ENCODE results near the gene UNC5B.
A peak's percentile ranks its signal among the peaks of the same experiment; 100 is the strongest.
"Not testable (repeated sequence)": the region's sequence is repeated elsewhere in the genome, so short reads cannot be mapped to it uniquely, and the experiment has no call there.

The UNC5B gene

DNA sequence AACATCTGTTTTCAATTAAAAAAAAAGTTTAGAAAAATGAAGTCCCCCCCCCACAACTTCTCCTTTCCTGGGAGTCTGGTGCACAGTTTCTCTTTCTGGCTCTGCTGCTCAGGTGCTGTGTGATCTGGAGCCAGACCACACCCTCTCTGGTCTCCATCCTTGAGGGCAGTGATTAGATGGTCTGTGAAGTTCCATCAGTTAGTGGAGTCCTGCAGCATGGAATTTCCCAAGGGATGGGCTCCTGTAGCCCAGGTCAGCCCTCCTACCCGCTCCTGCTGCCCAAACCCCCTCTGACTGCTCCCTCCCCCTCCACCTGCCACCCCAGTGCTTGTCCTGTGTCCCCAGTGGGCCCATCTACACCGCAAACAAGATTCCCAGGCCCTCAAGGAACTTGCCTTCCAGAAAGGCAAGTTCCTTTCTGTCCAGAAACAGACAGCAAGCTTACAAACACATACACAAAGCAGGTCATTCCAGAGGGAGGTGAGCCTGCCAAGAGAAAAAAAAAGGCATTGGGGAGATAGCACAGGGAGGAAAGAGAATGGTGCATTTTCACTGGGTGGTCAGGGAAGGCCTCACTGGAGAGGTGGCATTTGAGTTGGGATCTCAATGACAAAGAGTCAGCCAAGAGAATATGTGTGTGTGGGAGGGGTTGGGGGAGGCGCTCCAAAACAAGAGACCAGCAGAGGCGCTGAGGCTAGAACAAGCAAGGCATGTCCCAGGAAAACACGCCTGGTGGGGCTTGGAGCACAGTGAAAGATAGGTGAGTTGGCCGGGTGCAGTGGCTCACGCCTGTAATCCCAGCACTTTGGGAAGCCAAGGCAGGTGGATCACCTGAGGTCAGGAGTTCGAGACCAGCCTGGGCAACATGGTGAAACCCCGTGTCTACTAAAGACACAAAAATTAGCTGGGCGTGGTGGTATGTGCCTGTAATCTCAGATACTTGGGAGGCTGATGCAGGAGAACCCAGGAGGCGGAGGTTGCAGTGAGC lies 57.2 kb downstream of the UNC5B start:
- DNase-seq, result no peak

DNA sequence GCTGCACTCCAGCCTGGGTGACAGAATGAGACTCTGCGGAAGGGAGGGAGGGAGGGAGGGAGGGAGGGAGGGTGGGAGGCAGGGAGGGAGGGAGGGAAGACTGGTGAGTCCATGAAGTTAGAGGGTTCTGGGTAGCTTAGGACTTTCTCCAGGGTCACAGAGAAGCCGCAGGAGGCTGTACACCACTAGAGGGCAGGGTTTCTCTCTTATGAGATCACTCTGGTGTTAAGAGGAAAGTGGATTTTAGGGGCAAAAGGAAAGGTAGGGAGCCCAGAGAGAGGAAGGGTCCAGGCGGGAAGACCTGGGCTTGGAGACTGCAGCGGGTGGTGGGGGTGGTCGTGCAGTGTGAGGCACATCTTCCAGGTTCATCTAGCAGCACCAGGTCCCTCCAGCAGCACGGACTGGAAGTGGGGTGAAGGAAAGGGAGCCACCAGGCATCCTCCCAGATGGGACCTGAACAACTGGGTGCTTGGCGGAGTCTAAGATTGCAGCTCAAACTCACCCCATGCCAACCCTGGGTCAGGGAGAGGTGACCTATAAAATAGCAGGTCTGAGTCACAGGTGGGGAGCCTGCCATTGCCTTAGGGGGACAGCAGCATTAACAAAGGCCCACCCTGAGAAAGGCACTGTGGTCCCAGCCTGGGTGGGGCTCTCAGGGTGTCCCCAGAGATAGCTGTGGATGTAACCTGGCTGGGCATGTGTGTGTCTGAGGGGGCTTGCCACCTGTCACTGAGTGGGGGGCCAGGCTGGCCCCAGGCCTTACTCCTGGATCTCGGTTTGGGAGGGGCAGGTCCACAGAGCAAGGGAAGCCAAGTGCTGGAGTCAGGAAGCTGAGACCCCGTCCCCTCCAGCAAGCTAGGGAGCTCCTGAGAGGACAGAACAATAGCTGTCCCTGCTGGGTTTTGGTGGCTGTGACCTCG lies 58.2 kb downstream of the UNC5B start:
- peak; percentile 48 to 81 for DNase-seq

DNA sequence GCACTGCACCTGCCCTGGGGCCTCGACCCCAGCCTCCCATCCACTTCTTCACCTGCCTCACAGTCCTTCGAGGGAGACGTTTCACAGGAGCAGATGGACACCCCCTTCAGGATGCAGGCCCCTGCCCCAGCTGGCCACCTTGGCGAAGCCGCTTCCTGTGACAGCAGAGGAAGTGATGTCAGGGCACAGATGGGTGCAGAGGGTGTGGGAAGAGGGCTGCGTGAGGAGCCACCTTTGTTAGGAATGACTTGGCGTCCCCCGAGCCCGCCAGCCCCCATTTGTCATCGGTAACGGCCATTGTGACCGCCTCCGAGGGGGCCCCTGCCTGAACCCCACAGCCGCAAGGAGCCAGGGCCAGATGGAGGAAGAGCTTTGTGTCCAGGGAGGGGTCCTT lies 59.3 kb downstream of the UNC5B start:
- no peak for DNase-seq

DNA sequence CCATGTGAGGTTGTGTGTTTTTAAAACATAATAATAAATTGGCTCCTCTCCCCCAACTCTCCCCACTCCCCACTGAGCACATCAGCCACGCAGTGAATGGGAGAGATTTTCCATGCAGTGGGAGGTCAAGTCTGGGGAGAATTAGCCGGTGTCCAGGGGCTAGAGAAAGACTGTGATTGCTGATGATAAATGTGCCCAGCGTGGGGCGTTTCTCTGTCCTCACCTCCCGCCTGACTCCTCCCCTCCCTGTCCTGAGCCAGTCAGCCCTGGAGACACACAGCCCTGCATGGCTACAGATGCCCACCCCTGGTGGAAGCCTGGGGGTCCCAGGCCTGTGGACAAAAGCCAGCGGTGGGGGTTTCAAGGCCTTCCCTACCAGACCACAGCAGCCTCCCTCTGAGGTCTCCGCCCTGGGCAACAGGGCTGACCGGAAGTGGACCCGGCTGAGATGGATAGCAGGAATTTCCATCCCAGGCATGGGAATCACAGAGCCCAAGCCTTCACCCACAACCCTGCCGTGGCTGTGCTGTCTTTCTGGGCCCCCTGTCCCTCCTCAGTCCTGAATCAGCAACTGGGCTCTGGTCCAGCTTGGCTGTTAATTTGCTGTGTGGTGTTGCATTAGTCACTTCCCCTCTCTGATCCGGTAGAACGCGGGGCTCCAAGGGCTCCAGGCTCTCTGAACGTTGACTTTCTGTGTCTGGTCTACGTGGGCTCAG lies 59.8 kb downstream of the UNC5B start:
- peak in 1 of 2 donors; percentile 14 for DNase-seq

DNA sequence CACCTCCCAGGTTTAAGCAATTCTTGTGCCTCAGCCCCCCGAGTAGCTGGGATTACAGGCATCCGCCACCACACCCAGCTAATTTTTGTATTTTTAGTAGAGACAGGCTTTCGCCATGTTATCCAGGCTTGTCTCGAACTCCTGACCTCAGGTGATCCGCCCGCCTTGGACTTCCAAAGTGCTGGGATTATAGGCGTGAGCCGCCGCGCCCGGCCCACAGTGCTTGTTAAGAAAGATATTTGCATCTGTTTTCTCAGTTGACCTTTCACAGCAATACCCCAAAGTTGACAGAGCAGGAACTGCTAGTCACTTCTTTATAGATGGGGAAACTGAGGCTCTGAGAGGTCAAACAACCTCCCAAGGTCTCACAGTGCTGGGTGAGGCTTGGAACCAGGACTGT lies 60.6 kb downstream of the UNC5B start:
- DNase-seq, result not testable (repeated sequence)

DNA sequence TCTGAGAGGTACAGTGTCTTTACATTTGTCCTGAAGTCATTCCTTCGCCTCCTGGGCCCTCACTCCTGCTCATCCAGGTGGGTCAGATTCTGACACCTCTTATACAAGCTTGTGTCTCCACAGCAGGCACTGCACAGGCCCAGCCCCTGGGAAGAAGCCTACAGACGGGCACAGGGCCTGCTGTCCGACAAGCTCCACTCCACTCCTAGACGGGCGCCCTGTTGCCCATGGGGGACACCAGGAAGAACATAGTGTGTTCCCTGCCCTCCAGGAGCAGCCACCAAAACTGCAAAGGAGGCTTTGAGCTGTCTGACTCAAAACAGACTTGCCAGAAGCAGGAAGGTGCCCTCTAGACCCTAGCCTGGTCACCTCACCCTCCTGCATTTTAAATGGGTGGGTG lies 61.1 kb downstream of the UNC5B start:
- no peak for DNase-seq

DNA sequence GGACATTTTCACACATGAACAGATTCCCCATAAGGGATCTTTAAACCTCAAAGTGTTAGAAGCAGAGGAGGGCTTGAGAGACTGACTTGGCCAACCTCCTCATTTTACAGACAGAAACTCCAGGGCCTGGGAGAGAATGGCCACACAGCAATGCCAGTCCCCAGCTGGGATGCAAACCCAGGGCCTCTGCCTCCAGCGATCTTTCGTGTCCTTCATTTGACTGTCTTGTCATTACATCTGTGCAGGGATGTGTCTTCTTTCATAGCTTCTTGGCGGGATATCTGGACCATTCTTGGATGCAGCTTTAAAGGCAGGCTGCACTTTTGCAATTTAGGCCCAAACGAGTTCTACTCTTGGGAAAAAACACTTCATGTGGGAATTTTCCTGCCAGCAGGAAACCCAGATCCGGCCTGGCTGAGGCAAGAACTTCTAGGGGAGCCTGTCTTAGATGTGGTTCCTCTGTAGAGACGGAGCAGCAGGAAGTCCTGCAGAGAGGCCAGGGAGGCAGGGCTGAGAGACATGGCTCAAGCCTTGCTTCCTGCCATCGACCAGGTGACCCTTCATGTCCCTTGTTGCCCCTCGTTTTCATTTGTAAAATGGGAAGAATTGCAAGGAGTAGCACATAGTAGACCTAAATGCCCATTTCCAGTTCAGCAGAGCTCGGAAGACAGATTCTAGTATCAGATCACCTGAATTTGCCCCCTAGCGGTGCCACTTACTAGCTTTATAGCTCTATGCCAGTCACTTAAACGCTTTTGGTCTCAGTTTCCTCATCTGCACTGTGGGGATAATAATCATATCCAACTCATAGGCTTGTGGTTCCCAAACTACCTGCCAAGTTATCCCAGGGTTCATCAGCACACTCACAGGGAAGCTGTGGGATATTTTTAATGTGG lies 62.8 kb downstream of the UNC5B start:
- DNase-seq, result no peak

DNA sequence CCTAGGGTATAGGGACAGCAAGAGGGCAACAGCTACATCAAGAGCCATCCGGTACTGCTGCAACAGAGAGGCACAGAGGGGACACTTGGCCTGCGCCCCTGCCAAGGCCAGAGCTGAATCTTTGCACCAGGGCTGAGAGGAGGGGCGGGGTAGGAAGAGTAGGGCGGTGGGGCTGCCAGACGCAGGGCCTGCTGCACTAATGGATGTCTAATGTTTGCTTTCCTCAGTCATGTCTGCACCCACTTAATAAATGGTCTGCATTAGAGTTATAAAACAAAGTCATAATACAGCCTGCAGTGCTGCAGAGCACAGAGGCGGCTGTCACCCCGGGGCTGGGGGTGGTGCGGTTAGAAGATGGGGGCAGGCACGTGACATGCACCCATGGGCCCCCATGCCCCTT lies 64.5 kb downstream of the UNC5B start:
- DNase-seq, result no peak

DNA sequence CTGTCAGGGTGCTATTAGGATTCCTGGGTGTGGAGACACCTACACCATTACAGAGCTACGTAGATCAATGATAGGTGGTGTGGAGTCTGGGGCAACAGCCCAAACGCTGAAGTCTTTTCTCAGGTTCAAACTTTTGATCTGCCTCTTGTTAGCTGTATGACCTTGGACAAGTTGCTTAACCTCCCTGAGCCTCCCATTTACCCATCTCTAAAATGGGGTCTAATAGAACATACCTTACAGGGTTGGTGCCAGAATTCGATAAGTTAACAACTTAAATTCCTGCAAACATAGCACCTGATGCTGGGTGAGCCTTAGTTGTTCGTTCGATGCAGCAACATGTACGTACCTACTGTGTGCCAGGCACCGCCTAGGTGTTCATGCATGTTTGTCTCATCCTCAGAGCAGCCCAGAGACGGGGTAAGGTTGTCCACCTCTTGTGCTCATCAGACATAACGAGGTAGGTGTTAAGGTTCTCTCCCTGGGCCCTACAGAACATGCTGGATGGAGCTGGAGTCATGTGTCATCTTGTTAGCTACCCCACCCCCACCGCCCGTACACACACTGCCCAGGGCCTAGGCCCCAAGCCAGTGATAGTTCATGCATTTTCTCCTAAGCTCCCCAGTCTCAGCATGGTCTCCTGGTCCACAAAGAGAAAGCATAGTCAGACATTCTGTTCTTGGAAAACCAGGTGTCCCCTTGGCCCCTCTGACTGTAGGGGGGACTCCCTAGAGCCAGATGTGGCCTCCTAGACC lies 65.7 kb downstream of the UNC5B start:
- no peak for DNase-seq

DNA sequence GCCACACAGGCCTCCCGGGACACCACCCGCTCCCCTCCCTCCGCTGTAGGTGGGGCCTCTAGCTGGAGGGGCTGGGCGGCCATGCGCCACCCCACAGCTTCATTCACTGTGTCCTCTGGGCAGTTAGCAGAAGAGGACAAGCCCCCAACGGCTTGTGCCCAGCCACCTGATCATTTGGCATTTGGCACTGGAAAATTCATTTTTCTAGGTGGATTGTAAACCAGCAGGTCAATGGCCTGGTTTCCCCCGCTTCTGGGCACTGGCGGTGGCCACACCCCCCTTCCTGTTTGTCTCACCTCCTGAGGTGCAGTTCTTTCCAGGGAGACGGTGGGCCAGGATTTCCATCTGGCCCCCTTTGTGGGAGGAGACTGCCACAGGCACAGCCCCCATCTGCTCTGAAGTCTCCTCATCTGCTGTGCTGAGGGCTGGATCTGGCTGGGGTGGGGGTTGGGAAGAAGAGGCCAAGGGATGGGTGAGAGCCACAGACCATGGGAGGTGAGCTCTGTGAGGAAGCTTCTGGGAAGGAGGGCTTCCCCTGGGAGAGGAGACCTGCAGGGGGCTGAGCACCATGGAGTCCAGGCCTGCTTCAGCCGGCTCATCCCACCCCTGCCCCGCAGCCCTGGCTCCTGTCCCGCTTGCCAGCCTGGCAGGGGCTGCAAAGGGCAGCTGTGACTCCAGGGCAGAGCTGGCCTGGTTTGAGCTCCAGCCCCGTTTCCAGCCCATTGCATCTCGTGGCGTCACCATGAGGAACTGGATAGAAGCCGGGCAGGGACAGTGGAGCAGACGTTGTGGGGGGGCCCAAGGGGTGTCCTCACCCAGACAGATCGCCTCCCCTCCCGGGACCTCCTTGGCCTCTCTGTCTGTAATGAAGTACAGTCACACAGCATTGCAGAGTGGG lies 66.6 kb downstream of the UNC5B start:
- DNase-seq, result no peak

DNA sequence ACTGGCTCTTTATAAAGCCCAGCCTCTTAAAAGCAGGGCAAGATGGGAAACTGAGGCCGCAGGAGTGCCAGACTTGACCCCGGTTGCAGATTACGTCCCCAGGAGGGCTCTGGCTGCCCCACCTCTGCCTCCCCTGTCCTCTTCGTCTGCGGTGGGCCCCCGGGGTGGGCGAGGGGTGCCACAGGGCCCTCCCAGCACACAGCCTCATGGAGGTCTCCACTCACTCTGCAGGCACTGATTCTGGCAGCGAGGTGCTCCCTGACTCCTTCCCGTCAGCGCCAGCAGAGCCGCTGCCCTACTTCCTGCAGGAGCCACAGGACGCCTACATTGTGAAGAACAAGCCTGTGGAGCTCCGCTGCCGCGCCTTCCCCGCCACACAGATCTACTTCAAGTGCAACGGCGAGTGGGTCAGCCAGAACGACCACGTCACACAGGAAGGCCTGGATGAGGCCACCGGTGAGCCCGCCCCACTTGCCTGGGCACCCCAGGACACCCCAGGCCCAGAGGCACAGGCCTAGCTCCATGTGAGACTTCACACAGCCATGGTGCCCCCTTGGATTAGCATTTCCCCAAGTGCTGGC lies 67.3 kb downstream of the UNC5B start:
- DNase-seq, result no peak

DNA sequence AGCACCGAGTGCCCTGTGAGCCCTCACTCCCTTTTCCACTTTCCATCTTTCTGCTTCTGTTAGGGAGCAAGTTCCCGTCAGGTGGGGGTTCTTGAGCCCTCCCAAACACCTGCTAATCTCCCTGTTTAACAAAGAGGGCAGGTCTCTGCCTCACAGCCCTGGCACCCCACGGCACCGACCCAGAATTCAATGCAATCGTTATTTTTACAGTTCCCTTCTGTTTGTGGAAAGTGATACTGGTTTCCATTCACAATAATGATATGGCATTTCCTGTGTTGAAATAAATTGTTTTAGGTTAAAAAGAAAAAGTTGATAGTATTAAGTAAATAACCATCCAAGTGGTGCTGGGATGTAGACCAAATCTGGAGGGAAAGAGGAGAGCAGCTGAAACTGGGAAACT lies 67.8 kb downstream of the UNC5B start:
- no peak for DNase-seq

DNA sequence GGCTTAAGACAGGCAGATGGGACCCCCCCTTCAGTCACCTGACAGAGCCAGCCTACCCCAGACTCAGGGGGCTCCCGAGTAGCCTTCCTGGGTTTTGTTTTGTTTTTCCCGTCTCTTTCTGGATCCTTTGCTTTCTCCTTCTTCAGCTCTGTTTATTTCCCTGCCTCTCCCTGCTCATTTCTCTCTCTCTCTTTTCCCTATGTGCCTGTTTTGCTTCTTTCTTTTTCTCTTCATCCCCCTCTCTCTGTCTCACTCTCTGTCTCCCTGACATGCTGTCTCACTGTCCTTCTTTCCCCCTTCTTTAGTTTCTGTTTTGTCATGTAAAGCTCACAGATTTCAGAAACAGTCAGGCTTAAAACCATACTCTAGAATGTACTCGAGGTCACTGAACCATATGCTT lies 68.5 kb downstream of the UNC5B start:
- DNase-seq, result no peak

DNA sequence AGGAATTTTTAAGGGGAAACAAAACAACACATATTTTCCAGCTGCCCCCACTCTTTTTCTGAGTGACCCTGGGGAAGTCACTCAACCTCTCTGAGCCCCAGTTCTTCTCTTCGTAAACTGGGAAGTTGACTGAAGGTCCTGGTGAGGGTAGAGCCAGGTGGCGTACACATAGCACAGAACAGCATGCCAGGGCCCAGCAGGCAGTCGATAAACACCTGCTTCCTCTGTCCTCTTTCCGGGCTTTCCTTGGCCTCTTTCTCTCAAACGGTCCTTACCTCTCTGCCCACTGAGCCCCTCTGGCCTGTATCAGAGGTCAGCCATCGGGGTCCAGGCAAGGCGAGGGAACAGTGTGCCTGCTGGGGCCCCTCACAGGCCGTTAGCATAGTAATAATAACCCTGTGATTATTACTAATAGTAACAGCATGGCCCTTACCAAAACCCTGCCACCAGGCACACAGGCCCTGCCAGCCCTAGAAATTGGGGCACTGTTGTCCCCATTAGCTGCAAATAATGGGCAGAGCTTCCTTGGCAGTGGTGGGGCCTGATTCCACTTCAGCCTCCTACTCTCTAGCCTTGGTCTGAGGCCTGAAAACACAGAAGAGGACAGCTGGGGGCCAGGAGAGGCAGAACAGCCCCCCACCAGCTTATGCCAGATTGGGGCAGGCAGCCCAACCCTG lies 69.4 kb downstream of the UNC5B start:
- DNase-seq, result no peak

DNA sequence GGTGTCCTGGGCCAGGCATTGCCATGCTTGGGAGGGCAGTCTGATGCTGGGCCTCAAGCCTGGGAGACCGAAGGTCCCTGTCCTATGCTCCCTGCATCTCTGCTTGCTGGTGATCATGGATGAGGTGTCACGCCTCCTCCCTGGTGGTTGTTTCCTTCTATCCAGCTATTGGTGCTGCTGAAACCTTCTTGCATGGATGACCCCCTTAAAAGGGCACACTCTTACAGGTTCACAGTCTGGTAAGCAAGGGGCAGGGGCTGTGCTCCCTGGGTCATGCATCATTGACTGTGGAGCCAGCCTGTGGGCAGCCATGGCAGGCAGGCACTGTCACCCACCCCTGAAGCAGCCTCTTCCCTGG lies 69.9 kb downstream of the UNC5B start:
- DNase-seq, result no peak

DNA sequence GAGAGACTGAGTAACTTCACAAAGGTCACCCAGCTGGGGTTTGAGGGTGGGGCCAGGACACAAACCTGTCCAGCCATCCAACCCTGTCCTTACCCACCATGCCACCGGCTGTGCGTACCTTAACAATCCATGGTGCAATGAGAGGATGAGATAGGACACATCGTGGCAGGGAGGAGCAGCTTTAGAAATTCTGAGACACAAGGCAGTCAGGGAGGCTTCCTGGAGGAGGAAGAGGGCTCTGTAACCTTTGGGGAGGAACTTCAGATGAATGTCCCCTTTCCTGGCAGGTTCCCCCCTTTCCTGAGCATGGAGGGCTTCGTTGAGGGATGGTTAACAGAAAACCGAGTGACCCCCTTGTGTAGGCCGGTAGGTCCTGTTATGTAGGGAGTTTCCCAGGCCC lies 71.0 kb downstream of the UNC5B start:
- DNase-seq, result no peak

DNA sequence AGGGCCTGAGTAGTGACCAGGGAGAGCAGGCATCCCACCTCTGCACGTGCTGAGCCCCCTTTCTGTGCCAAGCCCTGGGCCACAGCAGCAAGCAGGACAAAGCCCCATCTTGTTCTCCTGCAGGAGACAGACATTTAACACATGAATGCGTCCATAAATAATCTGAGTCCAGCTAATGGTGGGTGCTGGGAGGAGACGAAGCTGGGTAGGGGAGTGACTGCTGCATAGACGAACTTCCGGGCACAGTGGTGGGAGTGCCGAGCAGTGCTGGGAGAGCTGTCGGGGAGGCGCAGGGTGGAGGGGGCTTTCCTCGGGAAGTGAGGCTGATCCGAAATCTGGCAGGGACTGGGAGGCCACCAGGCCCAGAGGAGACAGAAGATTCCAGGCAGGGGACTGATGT lies 71.5 kb downstream of the UNC5B start:
- DNase-seq, result no peak

DNA sequence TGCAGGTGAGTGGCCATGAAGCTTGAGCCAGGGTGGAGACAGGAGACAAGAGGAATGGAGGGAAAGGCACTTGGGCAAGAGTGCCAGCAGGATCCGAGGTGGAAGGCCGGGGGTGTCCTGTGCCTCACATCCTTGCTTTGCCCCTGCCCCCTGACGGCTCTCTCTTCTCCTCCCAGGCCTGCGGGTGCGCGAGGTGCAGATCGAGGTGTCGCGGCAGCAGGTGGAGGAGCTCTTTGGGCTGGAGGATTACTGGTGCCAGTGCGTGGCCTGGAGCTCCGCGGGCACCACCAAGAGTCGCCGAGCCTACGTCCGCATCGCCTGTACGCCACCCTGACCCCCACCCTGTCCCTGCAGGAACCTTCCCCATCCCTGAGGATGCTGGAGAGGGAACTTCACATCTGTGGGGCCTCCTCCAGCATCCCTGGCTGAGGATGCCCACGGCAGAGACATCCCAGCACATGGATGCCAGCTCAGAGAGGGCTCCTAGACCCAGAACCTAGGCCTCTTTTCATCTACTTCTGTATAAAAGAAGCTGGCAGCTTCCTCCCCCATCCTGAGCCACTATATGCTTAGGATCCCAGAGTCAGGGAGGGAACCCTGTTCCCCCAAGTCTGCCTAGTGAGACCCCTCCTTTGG lies 72.3 kb downstream of the UNC5B start:
- DNase-seq, result no peak

DNA sequence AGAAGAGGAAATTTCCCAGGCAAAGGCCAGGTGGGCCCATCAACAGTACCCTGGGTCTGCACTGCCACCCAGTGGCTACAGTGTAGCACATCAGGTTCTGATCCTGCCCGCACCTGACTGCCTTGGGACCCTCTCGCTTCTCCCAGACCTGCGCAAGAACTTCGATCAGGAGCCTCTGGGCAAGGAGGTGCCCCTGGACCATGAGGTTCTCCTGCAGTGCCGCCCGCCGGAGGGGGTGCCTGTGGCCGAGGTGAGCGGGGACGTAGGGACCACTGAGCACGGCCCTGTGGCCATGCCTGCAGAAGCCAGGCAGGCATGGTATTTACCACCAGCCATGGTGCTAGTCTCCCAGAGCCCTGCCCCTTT lies 72.8 kb downstream of the UNC5B start:
- DNase-seq, result peak in 1 of 2 donors; percentile 34

Measured in inflammatory macrophage treated with lipopolysaccharide for 1 hour (primary cell).